ENCODE data around the gene GJC2. TPM values are rescaled to one million over a fixed set of nuclear protein-coding genes. Genes with fewer than 3 reads are reported as not detected.

Gene GJC2
- total RNA-seq, 4 donors from 2014 or later = 5.1 to 9.0 (median 7.0) TPM

- Histone ChIP-seq H3K27ac (peak overlapping the region; percentile 87 to 99 (median 95)), H3K27me3 (no peaks in the 10 kb centered on the region), H3K4me3 (peak overlapping the region; percentile 70 to 72), H3K4me1 (peaks cover 6 to 61% (median 36%) of the 10 kb centered on the region in 3 donors), H3K9me3 (no peaks in the 10 kb centered on the region), H3K36me3 (peaks cover 0 to 19% of the 10 kb centered on the region in 2 donors)
- ATAC-seq = no peak
- 0% methylated on average over 3 to 8 of the region's 25 CpGs for WGBS, 2 donors (ENCODE audit: low coverage in 1 of 2)
- TF ChIP-seq POLR2A (IDR thresholded peaks at IDR 0.05) = no peak
- TF ChIP-seq EP300 (IDR thresholded peaks at IDR 0.05) = no peak
- TF ChIP-seq POLR2AphosphoS5 (IDR thresholded peaks at IDR 0.05) = no peak
- TF ChIP-seq CTCF (IDR thresholded peaks at IDR 0.05) = no peak
Measured at GRCh38 chr1:228140724-228141225, 9.0 kb upstream of the GJC2 start.

- H3K4me3 ChIP-seq = peak overlapping the region; percentile 70 to 72
- H3K36me3 ChIP-seq = peaks cover 0 to 26% of the 10 kb centered on the region in 2 donors
- no peak for ATAC-seq
- WGBS, 2 donors (ENCODE audit: low coverage in 1 of 2) = 28 to 39% methylated on average over 10 to 13 of the region's 27 CpGs
- H3K27ac ChIP-seq = peak overlapping the region in 3 of 4 donors; percentile 93 to 99 (median 97)
- no peaks in the 10 kb centered on the region for H3K9me3 ChIP-seq
- peaks cover 6 to 68% (median 36%) of the 10 kb centered on the region in 3 donors for H3K4me1 ChIP-seq
- no peaks in the 10 kb centered on the region for H3K27me3 ChIP-seq
- TF ChIP-seq POLR2A (IDR thresholded peaks at IDR 0.05) = no peak
- no peak for TF ChIP-seq EP300 (IDR thresholded peaks at IDR 0.05)
Measured at GRCh38 chr1:228141226-228142044, 8.3 kb upstream of the GJC2 start.

DNA sequence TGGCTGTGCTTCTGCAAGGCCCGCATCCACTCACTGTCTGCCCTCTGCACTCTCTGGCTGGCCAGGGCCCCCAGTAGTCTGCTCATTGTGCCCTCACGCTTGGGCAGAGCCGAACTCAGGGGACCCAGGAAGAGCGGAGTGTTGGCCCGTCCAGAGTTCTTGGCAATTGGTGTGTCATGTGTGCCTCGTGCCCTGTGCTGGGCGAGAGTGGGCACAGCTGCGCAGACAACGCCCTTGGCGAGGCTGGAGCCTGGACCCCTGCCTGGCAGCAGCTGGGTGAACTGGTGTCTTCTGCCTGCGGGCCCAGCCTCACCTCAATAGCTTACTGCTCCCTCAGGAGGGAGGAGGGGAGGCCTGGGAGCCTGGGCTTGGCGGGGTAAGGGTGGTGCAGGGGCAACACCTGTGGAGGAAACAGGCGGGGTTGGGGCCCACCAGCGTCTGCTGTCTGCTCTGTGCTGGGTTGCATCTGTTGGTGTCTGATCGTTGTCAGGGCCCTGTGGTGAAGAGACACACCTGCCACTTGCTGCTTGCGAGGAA is 7.5 kb upstream of the GJC2 start:
- peak overlapping the region in 3 of 4 donors; percentile 93 to 99 (median 97) for H3K27ac ChIP-seq
- no peaks in the 10 kb centered on the region for H3K9me3 ChIP-seq
- H3K27me3 ChIP-seq = no peaks in the 10 kb centered on the region
- peak overlapping the region in 1 of 2 donors; percentile 70 for H3K4me3 ChIP-seq
- no peak for TF ChIP-seq POLR2AphosphoS5 (IDR thresholded peaks at IDR 0.05)
- no peak for TF ChIP-seq EP300 (IDR thresholded peaks at IDR 0.05)
- no peak for TF ChIP-seq POLR2A (IDR thresholded peaks at IDR 0.05)
- TF ChIP-seq CTCF (IDR thresholded peaks at IDR 0.05) = no peak
- H3K36me3 ChIP-seq = peaks cover 0 to 34% of the 10 kb centered on the region in 2 donors
- no CpG with 5 or more reads among the region's 16 CpGs for WGBS, 2 donors (ENCODE audit: low coverage in 1 of 2)
- peaks cover 6 to 74% (median 36%) of the 10 kb centered on the region in 3 donors for H3K4me1 ChIP-seq
- ATAC-seq = no peak

DNA sequence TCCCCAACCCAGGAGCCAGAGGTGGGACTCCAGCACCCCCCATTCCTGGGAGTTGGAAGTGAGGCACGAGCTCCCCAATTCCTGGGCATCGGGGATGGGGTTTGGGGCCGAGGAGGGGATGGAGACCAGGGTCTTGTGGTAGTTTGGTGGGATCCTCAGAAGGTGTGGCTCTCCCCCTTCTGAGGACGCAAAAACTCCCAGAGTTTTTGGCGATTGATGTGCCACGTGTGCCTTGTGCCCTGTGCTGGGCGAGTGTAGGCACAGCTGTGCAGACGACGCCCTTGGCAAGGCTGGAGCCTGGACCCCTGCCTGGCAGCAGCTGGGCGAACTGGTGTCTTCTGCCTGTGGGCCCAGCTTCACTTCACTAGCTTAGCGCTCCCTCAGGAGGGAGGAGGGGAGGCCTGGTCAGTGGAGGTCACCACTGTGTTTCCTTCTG is 7.0 kb upstream of the GJC2 start:
- 48% methylated on average over 5 of the region's 11 CpGs; no CpG with 5 or more reads in 1 of the 2 donors for WGBS, 2 donors (ENCODE audit: low coverage in 1 of 2)
- Histone ChIP-seq H3K9me3 (no peaks in the 10 kb centered on the region), H3K4me1 (peaks cover 6 to 79% (median 36%) of the 10 kb centered on the region in 3 donors), H3K36me3 (peaks cover 0 to 38% of the 10 kb centered on the region in 2 donors), H3K4me3 (peak overlapping the region in 1 of 2 donors; percentile 70), H3K27ac (peak overlapping the region in 3 of 4 donors; percentile 93 to 99 (median 97)), H3K27me3 (no peaks in the 10 kb centered on the region)
- no peak for TF ChIP-seq POLR2AphosphoS5 (IDR thresholded peaks at IDR 0.05)
- no peak for ATAC-seq

- WGBS, 2 donors (ENCODE audit: low coverage in 1 of 2) = 73 to 78% methylated on average over 9 to 10 of the region's 12 CpGs
- H3K4me1 ChIP-seq = peaks cover 6 to 88% (median 43%) of the 10 kb centered on the region in 3 donors
- ATAC-seq = no peak
- H3K4me3 ChIP-seq = no peak overlapping the region
- H3K27ac ChIP-seq = no peak overlapping the region
- H3K36me3 ChIP-seq = peaks cover 0 to 48% of the 10 kb centered on the region in 2 donors
- no peaks in the 10 kb centered on the region for H3K9me3 ChIP-seq
- TF ChIP-seq CTCF (IDR thresholded peaks at IDR 0.05) (no peak), POLR2A (IDR thresholded peaks at IDR 0.05) (no peak), POLR2AphosphoS5 (IDR thresholded peaks at IDR 0.05) (no peak), EP300 (IDR thresholded peaks at IDR 0.05) (no peak)
- H3K27me3 ChIP-seq = no peaks in the 10 kb centered on the region
Measured at GRCh38 chr1:228143480-228144192, 6.1 kb upstream of the GJC2 start.

Data from gastroesophageal sphincter (tissue), 4 donors.